Lower leg skin (tissue), 3 donors: ENCODE data around the gene MUC4.

ENCODE experiments used
- POLR2A ChIP-seq, 2 donors: fragments of 450-650 bp; IDR thresholded peaks; one replicate each; pipeline ENCODE4 v1.6.1; 2016 to 2017; ENCODE audit warnings: antibody characterized with exemption in 2 of 2, mild to moderate bottlenecking in 1 of 2, moderate library complexity in 1 of 2
- TF ChIP-seq, protein P1 (sequence below), 3 donors: fragments of 450-650 bp; IDR thresholded peaks; one replicate each; pipeline ENCODE4 v1.5.1; 2016; ENCODE audit warnings: antibody characterized with exemption in 3 of 3, mild to moderate bottlenecking in 3 of 3, moderate library complexity in 2 of 3

DNA sequence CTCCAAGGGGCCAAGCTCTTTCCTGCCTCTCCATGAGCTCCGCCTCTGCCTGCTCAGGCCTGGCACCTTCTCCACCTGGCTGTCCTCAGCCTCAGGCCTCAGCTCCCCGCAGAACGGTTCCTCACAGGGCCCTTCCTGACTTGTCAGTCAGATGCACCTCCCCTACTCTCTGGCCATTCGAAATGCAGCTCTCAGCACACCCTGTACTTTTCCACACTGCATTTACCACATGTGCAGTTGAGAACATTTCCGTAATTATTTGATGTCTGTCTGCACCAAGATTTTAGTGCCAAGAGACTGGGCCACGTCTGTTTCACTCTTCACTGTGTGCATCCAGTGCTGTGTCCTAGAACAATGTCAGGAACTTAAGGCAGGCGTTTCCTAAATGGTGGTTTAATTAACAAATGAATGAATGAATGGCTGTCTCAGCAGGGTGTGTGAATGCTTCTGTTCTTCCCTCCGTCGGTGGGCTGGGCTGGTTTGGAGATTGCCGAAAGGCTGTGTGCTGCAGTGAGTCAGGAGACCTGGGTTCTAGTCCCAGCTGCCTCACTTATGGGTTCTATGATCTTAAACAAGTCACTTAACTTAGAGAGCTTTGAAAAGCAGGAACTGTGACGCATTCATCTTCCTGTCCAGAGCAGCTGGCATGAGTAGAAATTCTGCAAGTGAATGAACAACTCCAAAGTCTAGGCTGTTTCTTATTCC, 5.4 kb downstream of the MUC4 start:
- TF ChIP-seq, protein P1, sequence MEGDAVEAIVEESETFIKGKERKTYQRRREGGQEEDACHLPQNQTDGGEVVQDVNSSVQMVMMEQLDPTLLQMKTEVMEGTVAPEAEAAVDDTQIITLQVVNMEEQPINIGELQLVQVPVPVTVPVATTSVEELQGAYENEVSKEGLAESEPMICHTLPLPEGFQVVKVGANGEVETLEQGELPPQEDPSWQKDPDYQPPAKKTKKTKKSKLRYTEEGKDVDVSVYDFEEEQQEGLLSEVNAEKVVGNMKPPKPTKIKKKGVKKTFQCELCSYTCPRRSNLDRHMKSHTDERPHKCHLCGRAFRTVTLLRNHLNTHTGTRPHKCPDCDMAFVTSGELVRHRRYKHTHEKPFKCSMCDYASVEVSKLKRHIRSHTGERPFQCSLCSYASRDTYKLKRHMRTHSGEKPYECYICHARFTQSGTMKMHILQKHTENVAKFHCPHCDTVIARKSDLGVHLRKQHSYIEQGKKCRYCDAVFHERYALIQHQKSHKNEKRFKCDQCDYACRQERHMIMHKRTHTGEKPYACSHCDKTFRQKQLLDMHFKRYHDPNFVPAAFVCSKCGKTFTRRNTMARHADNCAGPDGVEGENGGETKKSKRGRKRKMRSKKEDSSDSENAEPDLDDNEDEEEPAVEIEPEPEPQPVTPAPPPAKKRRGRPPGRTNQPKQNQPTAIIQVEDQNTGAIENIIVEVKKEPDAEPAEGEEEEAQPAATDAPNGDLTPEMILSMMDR (IDR thresholded peaks at IDR 0.05): no peak
- no peak for TF ChIP-seq POLR2A (IDR thresholded peaks at IDR 0.05)
